ENCODE data around the gene PNP.

GRCh38 chr14:20458031-20458789, 11.0 kb upstream of the PNP start:
- TF ChIP-seq POLR2A (IDR thresholded peaks at IDR 0.05; ENCODE audit: control extremely low read depth in 1 of 2, low read depth in 2 of 2, low read length in 2 of 2) (peak; percentile 64 to 82), SIN3A (conservative IDR thresholded peaks at IDR 0.05 in 1 of 2, IDR thresholded peaks at IDR 0.05 in 1 of 2; ENCODE audit: low read depth in 1 of 2, low read length in 2 of 2) (no peak), CTCF (IDR thresholded peaks at IDR 0.05; ENCODE audit: control extremely low read depth in 1 of 3, insufficient read depth in 1 of 3, low read depth in 1 of 3, low read length in 3 of 3) (no peak), ATF2 (IDR thresholded peaks at IDR 0.05; ENCODE audit: low read length) (no peak), HDAC6 (IDR thresholded peaks at IDR 0.05; ENCODE audit: low read depth, low read length) (no peak), TAF1 (IDR thresholded peaks at IDR 0.05; ENCODE audit: low read depth, low read length) (0 out of 2 replicates have a peak, but pooled peaks have one; percentile 15), TEAD4 (IDR thresholded peaks at IDR 0.05; ENCODE audit: low read depth, low read length) (0 out of 2 replicates have a peak, but pooled peaks have one; percentile 25), SUZ12 (IDR thresholded peaks at IDR 0.05; ENCODE audit: low read length) (no peak), CTBP2 (IDR thresholded peaks at IDR 0.05; ENCODE audit: borderline replicate concordance, insufficient read depth, insufficient read length, low read length) (no peak), CREB1 (IDR thresholded peaks at IDR 0.05) (no peak)
